Progenitor cell of endocrine pancreas (in vitro differentiated cells): ENCODE measurements around the gene CEP170. TPM values are rescaled to one million over a fixed set of nuclear protein-coding genes. Genes with fewer than 3 reads are reported as not detected.
"Not testable (repeated sequence)": the region's sequence is repeated elsewhere in the genome, so short reads cannot be mapped to it uniquely, and the experiment has no call there.

ENCODE experiments used
- DNase-seq: peaks from one replicate; pipeline ENCODE4 v3.0.0; 2021; ENCODE audit warnings: low spot score; ENCODE audit not compliant: unreplicated experiment
- H3K27ac Mint-ChIP-seq: 2 replicates; pipeline ENCODE4 v1.8.0; 2021; ENCODE audit warnings: mild to moderate bottlenecking, moderate library complexity, mixed read lengths
- H3K27me3 Mint-ChIP-seq: 2 replicates; pipeline ENCODE4 v1.8.0; 2021; ENCODE audit warnings: mixed read lengths
- H3K36me3 Mint-ChIP-seq: 2 replicates; pipeline ENCODE4 v1.8.0; 2022; ENCODE audit warnings: mixed read lengths; ENCODE audit not compliant: insufficient read depth
- H3K4me1 Mint-ChIP-seq: 2 replicates; pipeline ENCODE4 v1.8.0; 2021; ENCODE audit warnings: low read depth, mixed read lengths
- H3K4me3 Mint-ChIP-seq: 2 replicates; pipeline ENCODE4 v1.8.0; 2021; ENCODE audit warnings: low read depth, mild to moderate bottlenecking, moderate library complexity, mixed read lengths
- H3K9me3 Mint-ChIP-seq: 2 replicates; pipeline ENCODE4 v1.8.0; 2021; ENCODE audit warnings: low read depth, mixed read lengths
- total RNA-seq: library from RNA; stranded (reverse); gene quantifications from 2 replicates; pipeline ENCODE4 v1.2.1, GENCODE V29; 2021

CEP170 gene
- total RNA-seq, 1 donor from 2014 or later = 80.1 TPM

GRCh38 chr1:243105104-243105503, 150.0 kb downstream of the CEP170 start:
- H3K9me3 Mint-ChIP-seq, H3K4me1 Mint-ChIP-seq, DNase-seq, H3K27ac Mint-ChIP-seq, H3K4me3 Mint-ChIP-seq, H3K27me3 Mint-ChIP-seq, H3K36me3 Mint-ChIP-seq: not testable (repeated sequence)

GRCh38 chr1:243104452-243104851, 150.6 kb downstream of the CEP170 start:
- H3K27ac Mint-ChIP-seq, H3K4me1 Mint-ChIP-seq, H3K4me3 Mint-ChIP-seq, DNase-seq, H3K9me3 Mint-ChIP-seq, H3K27me3 Mint-ChIP-seq, H3K36me3 Mint-ChIP-seq: not testable (repeated sequence)

- not testable (repeated sequence) for H3K27ac Mint-ChIP-seq, H3K9me3 Mint-ChIP-seq, H3K4me3 Mint-ChIP-seq, H3K27me3 Mint-ChIP-seq, DNase-seq, H3K36me3 Mint-ChIP-seq, H3K4me1 Mint-ChIP-seq
Measured at GRCh38 chr1:243101551-243102050, 153.5 kb downstream of the CEP170 start.

- not testable (repeated sequence) for H3K9me3 Mint-ChIP-seq, DNase-seq, H3K4me3 Mint-ChIP-seq, H3K27ac Mint-ChIP-seq, H3K4me1 Mint-ChIP-seq, H3K27me3 Mint-ChIP-seq, H3K36me3 Mint-ChIP-seq
Measured at GRCh38 chr1:243087368-243087767, 167.7 kb downstream of the CEP170 start.

Other genes with a start within 250 kb of the CEP170 start
- gene SDCCAG8, start 760 bp upstream of the CEP170 start, total RNA-seq = 31.6 and 38.9 TPM in 2 replicates